HL-60/S4 treated with retinoic acid at 250 ng/mL for 4 days and 3 days (cell line): ENCODE data around the gene KIAA0232.
"Not testable (repeated sequence)": the region's sequence is repeated elsewhere in the genome, so short reads cannot be mapped to it uniquely, and the experiment has no call there.

ENCODE experiments used
- in situ Hi-C: fragments of 300-500 bp; cut with MboI; formaldehyde crosslinking; loops from 2 replicates; pipeline ENCODE4 v1.7.0; 2022; ENCODE audit warnings: low sequenced_read_pairs

Gene KIAA0232

DNA sequence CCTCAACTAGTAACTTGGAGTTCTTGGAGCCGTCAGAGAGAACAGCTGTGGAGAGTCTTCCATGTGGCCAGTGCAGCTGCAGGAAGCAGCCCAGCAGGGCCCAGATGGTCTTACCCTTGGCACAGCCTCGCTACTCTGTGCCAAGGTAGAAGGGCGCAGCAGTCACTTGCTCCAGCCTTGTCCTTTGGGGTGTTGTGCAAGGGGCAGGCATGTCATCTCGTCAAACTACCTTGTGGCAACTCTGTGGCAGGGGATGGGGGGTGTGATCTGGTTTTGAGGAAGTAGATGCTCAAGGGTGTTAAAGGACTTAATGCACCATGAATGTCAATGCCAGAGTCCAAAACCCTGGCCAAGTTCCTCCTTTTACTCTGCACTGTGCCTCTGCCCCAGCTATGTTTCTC is 92.9 kb downstream of the KIAA0232 start:
- in situ Hi-C loops: no loop called here

DNA sequence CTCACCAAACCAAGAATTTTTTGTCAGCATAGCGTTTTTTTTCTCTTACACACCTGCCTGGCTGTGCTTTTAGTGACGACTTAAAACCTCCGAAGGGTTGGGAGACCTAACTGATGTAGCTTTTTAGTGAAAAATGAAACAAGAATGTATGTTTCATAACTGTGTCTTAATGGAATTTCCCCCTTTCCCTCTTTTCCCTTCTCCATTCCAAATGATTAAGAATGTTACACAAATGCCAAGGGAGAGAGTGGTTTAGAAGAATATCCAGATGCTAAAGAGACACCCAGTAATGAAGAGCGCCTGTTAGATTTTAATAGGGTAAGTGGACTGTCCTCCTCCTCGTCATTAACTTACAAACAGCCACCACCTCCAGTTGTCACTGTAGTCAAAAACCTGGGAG is 93.9 kb downstream of the KIAA0232 start:
- in situ Hi-C loops: no loop called here

DNA sequence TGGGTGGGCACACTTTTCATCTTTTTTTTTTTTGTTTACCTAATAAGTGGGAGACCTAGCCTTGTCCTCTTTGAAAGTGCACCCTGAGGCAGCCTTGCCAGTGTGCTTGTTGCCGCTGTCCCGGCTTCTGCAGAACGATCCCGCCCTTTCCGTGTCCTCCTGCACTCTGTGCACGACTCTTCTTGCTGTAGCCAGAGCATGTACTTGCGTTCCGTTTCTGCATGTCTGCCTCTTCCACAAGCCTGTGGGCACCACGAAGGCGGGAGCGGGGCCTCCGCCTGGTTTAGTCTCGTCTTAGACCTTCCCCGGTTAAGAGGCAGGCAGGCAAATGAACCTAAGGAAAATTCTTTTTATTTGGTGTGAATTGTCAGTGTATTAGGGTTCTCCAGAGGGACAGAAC is 94.5 kb downstream of the KIAA0232 start:
- in situ Hi-C loops: no loop called here

DNA sequence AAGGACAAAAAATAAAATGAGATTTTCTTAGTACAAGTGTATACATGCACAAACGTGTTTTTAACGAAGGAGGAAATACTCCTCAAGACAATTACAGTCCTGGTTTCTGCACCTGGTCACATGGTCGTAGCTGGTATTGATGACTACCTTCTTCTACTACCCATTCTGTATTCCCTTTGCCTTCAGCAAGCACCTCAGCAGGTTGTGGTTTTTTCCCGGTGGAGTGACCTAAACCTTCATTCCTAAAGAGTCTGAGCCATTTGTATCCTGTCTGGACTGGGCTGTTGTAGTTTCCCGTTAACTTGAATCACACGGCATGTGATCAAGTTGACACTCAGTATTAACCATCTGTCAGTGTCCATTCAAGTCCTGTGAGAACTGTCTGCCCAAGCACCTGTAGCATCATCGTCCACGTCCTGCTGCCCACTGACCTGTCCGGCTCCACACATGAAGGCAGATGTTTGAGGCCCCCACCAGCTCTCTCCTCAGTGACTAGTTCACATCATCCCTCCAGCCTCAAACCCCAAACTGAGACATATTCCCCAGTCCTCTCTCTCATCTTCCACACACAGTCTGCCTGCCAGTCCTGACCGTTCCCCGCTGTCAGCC is 96.0 kb downstream of the KIAA0232 start:
- in situ Hi-C loops: no loop called here

DNA sequence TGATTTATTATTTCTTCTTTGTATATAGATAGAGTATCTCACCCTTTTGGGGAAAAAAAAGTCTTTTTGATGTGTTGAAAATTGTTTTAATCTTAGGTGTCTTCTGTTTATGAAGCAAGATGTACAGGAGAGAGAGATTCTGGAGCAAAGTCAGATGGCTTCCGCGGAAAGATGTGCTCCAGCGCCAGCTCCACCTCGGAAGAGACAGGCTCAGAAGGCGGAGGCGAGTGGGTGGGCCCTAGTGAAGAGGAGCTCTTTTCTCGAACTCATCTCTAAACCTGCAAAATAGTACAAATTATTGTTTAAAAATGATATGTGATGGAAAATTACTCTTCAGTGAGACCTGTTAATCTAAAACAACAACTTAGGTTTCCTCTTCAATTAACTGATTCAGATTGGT is 98.2 kb downstream of the KIAA0232 start:
- in situ Hi-C loops: no loop called here

DNA sequence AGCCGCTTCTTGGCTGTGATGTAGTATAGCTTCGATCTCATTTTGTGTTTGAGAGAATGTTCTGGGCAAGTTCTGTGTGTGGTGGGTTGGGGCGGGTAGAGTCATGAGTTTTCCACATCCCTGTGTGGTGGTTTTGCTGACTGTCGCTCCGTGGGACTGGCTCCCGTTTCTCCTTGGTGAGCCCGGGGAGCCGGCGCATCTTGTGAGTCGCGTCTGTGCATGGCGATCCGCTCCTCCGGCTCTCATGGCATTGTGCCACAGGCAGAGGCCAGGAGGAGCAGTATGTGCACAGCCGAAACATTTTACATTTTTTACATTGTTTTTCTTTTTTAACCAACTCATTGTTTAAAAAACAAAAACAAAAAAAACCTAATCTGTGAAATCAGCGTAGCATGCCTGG is 99.4 kb downstream of the KIAA0232 start:
- in situ Hi-C loops: no loop called here

DNA sequence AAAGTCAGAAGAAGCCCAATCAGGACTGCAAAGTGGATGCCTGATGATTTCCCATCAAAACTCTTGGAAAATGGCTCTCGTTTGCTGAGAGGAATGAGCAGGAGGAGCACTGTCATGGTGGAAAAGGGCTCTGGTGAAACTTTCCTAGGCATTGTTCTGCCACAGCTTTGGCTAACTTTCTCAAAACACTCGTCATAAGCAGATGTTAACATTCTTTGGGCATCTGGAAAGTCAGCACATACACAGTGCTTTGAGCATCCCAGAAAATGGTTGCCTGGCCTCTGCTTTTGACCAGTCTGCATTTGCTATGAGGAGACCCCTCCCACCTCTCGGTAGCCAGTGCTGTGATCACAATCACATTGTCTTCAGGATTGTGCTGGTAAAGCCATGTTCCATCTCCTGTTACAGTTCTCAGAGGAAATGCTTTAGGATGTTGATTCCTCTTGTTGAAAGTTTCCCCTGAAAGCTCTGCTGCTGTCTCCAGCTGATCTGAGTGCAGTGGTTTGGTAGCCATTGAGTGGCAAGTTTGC is 101.9 kb downstream of the KIAA0232 start:
- in situ Hi-C loops: no loop called here

DNA sequence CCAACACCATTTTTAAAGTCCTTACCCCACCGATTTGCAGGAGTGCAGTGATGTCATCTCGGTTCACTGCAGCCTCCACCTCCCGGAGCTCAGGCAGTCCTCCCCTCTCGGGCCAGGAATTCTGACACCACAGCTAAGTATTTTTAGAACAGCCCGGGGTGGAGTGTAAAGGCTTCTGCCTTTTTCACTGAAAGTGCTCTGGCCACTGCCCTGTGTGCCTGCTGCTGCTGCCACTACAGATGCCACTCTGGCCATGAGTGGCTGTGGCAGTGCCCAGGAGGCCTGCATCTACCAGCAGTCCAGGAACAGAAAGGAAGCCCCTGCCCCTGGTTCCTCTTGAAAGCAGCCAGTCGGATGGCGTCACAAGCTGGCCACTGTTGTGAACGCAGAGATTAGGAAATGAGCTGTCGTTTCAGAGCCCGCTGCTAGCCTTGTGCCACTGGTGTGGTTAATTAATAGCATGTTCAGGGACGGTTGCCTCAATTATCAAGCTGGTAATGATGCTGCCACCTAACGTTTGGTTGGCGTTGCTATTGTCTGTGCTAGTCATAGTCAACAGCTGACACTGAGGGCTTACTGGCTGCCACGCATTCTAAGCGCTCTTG is 103.5 kb downstream of the KIAA0232 start:
- in situ Hi-C loops: no loop called here

DNA sequence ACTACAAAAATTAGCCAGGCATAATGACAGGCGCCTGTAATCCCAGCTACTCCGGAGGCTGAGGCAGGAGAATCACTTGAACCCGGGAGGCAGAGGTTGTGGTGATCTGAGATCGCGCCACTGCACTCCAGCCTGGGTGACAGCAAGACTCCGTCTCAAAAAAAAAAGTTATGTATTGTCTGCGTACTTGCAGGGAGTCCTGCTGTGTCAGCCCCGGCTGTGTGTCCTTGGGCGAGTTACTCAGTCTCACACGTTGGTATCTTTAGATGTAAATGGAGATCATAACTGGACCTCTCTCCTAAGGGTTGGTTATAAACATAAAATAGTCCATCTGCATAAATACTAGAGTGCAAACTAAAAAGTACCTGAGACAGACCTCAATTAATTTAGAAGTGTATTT is 104.4 kb downstream of the KIAA0232 start:
- in situ Hi-C loops: no loop called here

DNA sequence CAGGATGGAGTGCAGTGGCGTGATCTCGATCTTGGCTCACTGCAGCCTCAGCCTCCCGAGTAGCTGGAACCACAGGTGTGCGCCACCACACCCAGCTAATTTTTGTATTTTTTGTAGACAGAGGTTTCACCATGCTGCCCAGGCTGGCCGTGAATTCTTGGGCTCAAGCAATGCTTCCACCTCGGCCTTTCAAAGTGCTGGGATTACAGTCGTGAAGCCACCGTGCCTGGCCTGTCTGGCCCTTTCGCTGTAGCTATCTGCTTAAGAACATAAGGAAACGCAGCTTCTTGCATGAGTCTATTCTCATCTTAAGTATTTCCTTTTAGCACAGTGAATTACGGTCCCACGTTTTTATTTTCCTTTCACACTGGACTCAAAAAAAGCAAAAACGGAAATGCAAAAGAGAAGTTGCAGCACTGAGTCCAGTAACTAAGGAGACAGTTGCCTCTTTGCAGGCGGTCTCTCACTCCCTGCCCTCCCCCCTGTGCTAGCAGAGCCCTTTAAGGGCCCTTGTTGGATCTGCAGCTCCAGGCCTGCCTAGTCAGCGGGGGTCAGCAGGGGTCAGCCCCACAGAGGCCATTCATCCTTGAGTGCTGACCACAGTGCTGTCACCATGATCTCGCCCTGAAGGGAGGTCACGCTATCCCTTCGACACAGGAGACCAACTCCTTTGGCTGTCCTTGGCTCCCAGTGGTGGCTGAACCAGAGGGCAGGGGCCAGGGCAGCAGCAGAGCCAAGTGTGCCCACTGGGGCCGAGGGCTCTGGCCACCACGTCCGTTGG is 105.3 kb downstream of the KIAA0232 start:
- in situ Hi-C loops: no loop called here

DNA sequence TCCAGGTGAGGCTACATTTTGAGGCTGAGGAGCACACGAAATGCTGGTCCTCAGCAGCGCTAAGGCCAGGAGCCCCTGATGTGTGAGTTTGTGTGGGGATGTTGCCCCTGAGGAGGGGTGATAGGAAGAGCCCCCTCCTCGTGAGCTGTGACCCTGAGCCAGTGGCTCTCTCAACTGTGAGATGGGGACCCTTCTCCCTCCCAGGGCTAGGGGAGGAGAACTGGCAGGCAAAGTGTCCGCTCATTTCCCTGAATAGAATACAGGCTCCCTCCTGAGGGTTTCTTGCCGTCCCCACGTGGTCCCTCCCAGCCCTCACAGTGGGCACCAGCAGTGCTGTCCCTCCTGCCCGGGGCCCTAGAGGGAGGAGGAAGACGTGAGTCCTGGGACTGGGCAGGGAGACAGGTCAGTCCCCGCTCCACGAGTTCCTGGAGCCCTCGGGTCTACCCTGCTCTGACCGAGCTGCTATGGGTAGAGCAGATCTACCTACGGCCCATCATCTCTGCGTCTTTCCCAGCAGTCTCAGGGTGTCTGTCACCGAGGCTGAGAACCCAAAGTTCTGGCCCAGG is 106.1 kb downstream of the KIAA0232 start:
- in situ Hi-C loops: no loop called here

DNA sequence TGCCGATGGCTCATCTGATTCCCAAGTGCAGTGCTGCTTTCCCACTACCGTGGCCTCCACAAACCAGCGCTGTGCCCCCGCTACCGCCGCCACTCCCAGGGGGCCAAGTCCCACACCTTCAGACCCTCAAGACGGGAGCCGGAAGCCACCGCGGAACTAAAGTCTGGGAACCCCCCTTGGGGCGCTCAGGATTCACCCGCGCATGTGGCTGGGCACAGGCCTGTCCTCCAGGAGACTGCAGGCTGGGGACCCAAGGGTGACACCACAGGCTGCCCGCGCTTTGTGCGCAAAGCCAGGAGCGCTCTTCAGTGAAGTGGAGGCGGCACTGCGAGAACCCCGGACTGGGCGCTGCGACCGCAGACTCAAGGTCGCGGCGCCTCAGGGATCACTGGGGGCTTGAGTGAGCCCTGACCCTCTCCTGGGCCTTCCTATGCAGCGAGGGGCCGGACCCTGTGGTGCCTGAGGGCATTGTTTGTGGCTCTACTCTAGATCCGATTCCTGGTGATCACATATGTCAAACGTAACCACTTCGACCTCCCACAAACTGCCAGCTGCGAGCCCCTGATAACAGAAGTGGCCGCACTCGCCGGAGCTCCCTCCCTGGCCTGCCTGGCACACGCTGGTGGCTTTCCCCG is 106.7 kb downstream of the KIAA0232 start:
- in situ Hi-C loops: no loop called here

DNA sequence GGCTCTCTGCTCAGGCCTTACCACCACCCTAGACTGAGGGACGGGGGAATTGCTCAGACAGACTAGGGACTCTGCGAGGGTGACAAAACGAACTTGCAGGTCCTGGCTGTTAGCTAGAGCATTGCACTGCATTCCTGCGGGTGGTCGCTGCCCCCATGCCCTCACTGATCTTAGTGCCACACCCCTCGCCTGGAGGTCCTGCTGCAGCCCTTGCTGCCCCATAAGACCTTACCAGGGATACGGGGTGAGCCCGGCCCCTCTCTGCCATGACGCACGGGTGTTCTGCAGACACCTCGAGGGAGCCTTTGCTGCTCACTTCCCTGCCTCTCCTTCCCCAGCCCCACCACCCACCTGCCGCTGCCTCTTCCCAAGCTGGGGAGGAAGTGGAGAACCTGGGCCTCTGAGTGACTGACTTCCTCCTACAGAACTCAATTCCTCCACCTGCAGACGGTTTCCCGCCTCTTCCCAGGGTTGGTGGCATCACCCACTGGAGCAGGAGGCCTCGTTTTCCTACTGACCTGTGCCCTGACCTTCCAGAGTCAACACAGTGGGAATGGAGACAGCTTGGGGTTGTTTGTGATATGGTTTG is 107.3 kb downstream of the KIAA0232 start:
- in situ Hi-C loops: no loop called here

DNA sequence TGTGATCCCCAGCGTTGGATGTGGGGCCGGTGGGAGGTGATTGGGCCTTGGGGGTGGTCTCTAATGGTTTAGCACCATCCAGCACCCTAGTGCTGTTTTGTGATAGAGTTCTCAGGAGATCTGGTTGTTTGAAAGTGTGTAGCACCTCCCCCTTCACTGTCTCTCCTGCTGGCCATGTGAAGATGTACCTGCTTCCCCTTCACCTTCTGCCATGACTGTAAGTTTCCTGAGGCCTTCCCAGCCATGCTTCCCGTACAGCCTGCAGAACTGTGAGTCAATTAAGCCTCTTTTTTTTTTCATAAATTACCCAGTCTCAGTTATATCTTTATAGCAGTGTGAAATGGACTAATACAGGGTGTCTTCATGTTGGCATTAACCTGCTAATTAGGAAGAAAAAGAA is 107.8 kb downstream of the KIAA0232 start:
- in situ Hi-C loops: no loop called here

DNA sequence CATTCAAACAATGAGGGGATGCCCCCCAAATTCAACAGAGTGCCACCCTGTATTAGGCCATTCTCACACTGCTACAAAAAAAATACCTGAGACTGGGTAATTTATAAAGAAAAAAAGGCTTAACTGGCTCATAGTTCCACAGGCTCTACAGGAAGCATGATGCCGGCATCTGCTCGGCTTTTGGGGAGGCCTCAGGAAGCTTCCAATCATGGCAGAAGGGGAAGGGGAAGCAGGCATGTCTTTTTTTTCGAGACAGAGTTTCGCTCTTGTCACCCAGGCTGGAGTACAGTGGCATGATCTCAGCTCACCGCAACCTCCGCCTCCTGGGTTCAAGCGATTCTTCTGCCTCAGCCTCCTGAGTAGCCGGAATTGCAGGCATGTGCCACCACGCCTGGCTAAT is 108.4 kb downstream of the KIAA0232 start:
- in situ Hi-C loops: not testable (repeated sequence)

DNA sequence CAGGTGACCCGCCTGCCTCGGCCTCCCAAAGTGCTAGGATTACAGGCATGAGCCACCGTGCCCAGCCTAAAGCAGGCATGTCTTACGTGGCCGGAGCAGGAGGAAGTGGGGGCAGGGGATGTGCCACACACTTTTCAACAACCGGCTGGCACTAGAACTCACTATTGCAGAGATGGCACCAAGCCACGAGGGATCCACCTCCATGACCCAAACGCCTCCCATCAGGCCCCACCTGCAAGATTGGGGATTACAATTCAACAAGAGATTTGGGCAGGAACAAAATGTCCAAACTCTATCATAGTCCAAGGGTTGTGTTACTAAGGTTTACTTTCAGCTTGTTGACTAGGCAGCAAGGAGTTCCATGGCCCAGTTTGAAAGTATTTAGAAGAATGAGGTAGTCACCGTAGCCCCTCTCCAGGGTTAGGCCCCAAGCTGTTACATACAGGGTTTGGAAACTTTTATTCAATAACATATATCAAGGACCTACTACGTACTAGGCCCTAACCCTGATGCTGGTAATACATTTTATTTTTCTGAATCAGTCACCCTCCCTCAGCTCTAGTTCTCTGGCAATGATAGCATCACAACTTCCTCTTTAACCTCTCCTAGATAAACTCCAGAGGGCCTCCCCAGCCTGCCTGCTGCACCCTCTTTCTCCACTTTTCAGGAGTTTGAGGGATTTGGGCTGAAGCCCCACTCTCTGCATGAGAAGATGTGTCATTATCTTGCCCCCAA is 109.1 kb downstream of the KIAA0232 start:
- in situ Hi-C loops: no loop called here

DNA sequence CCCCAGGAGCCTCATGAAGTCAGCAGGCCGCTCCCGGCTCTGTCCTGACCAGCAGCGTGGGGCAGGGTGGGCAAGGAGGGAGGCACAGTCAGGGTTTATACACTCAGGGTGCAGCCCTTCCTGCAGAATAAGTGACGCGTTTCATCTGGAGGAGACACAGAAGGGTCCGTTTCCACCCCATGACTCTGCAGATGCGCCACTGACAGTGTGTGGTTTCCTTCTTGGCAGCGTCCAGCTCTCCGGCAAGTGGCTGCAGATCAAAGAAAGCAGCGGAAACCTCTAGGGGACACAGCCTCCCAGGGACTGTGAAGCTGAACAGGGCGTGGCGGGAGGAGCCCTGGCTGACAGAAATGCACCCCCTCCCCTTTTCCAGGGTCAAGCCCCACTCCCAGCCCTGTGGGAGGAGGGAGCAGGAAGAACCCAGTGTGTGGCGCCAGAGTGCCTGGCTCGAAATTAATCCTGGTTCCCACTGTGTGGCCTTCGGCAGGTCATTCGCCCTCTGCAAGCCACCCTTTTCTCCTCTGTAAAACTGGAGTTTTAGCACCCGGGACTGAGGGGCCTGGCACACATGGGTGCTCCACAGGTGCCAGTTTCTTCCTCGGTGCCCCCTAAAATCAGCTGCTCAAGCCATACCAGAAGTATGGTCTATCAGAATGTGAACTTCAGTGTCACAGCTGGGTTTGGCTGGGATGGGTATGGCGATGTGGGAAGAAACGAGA is 109.8 kb downstream of the KIAA0232 start:
- in situ Hi-C loops: no loop called here

DNA sequence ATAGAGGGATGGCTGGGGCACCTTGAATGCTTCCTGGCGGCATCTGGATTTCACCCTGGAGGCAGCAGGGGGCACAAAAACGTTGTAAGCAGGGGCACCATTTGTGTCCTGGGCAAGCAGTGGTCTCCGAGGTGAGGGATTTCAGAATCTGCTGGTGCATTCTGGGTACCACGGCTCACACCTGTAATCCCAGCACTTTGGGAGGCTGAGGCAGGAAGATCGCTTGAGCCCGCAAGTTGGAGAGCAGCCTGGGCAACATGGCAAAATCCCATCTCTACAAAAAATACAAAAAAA is 110.3 kb downstream of the KIAA0232 start:
- in situ Hi-C loops: no loop called here

DNA sequence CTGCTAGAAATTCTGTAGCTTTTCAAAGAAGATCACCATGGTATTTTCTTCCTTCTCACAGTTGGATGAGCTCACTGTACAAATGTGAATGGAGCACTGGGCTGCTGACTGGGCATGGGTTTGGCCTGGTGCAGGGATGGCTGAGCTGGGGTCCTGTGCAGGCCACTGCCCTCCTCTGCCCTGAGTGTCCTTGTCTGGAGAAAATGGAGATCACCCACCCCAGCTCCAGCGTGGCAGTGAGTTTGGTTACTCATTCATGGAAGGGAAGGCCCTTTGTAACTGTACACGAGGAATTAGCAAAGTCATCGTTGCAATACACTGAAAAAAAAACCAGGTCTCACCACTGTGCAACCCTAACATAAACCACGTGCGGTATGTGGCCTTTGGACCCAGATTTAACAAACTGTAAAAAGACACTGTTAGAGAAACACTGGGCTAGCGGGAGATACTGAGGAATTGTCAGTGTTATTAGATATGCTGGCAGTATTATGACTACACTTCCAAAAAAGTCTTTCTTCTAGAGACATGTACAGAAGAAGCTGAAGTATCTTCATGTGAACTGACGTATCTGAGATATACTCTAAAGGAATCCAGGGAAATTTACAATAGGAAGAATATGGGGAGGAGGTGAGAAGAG is 111.0 kb downstream of the KIAA0232 start:
- in situ Hi-C loops: no loop called here
